Gastrocnemius medialis (tissue), 4 donors: ENCODE results near the gene PCGF6. TPM values are rescaled to one million over a fixed set of nuclear protein-coding genes. Genes with fewer than 3 reads are reported as not detected.

Experiments
- ATAC-seq, 2 donors: fragments of 150-250 bp; one replicate each; pipeline ENCODE4 v1.9.1; 2016
- DNase-seq, 2 donors: peaks; one replicate each; pipeline ENCODE4 v3.0.0-alpha.2; 2019
- H3K27ac ChIP-seq, 4 donors: fragments of 200-600 bp; sonication (generic); 1 replicate in 1 of 4; 2 replicates in 3 of 4; pipeline ENCODE4 v1.5.1; 2016 to 2018; ENCODE audit warnings: mild to moderate bottlenecking in 2 of 4, moderate library complexity in 1 of 4
- H3K27me3 ChIP-seq, 3 donors: fragments of 200-600 bp; sonication (generic) in 2 of 3; 1 replicate in 1 of 3; 2 replicates in 2 of 3; pipeline versions ENCODE4 v1.5.1 to v1.6.0; 2016 to 2019; ENCODE audit warnings: mild to moderate bottlenecking in 1 of 3, moderate library complexity in 1 of 3
- H3K36me3 ChIP-seq, 2 donors: fragments of 200-600 bp; sonication (generic) in 1 of 2; one replicate each; pipeline ENCODE4 v1.5.1; 2017 to 2018
- H3K4me1 ChIP-seq, 2 donors: fragments of 200-600 bp; sonication (generic) in 1 of 2; one replicate each; pipeline ENCODE4 v1.5.1; 2016 to 2017; ENCODE audit warnings: mild to moderate bottlenecking in 2 of 2
- H3K4me3 ChIP-seq, 4 donors: fragments of 200-600 bp; sonication (generic) in 3 of 4; 1 replicate in 1 of 4; 2 replicates in 3 of 4; pipeline ENCODE4 v1.5.1; 2016 to 2019; ENCODE audit warnings: mild to moderate bottlenecking in 2 of 4
- H3K9me3 ChIP-seq, 3 donors: fragments of 200-600 bp; sonication (generic) in 2 of 3; 1 replicate in 1 of 3; 2 replicates in 2 of 3; pipeline ENCODE4 v1.5.1; 2016 to 2019
- POLR2A ChIP-seq, 2 donors: fragments of 450-650 bp; IDR thresholded peaks; one replicate each; pipeline ENCODE4 v1.6.1; 2017; ENCODE audit warnings: antibody characterized with exemption in 2 of 2, mild to moderate bottlenecking in 2 of 2, moderate library complexity in 2 of 2
- in situ Hi-C, 4 donors: fragments of 200-750 bp; cut with MboI; loops; one replicate each; pipeline versions ENCODE4 v1.15.0 to v1.8.0; 2017; ENCODE audit warnings: low sequenced_read_pairs in 4 of 4
- intact Hi-C: fragments of 100-400 bp; cut with DNase I; formaldehyde crosslinking; loops from one replicate; pipeline ENCODE4 v1.15.1; 2023; ENCODE audit warnings: low total_unique reads
- total RNA-seq, 4 donors: library from RNA; depleted of rRNA; stranded (reverse); fragments of >200 nt; gene quantifications; one replicate each; pipeline versions ENCODE4 v1.1.0 to v1.2.3, GENCODE V29; 2016
- TF ChIP-seq, protein P1 (sequence below), 5 experiments: fragments of 450-650 bp in 3 of 5; fragments of 200-600 bp in 2 of 5; sonication (generic) in 2 of 5; IDR thresholded peaks in 4 of 5; conservative IDR thresholded peaks in 1 of 5; 1 replicate in 4 of 5; 2 replicates in 1 of 5; pipeline ENCODE4 v1.5.1; 2016 to 2019; ENCODE audit warnings: antibody characterized with exemption in 5 of 5, mild to moderate bottlenecking in 3 of 5, moderate library complexity in 3 of 5

Gene PCGF6
- total RNA-seq, 4 donors from 2014 or later: 8.9 to 16.0 (median 12.1) TPM

DNA sequence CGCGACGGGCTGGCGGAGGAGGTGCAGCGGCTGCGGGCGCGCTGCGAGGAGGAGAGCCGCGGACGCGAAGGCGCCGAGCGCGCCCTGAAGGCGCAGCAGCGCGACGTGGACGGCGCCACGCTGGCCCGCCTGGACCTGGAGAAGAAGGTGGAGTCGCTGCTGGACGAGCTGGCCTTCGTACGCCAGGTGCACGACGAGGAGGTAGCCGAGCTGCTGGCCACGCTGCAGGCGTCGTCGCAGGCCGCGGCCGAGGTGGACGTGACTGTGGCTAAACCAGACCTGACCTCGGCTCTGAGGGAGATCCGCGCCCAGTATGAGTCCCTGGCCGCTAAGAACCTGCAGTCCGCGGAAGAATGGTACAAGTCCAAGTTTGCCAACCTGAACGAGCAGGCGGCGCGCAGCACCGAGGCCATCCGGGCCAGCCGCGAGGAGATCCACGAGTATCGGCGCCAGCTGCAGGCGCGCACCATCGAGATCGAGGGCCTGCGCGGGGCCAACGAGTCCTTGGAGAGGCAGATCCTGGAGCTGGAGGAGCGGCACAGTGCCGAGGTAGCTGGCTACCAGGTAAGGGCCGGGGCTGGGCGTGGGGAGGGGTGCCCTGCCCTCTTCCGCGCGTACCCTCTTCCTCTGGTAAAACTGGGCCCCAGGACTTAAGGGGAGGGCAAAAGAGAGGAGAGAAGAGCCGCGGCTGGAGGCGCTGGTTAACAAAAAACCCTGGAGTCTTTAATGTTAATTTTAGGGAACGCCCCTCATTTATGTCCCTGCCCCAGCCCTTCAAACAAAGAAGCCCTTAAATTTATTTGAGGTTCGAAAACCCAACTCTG lies 73.0 kb downstream of the PCGF6 start:
- in situ Hi-C loops: no loop called here
- Histone ChIP-seq H3K9me3 (no peaks in the 10 kb centered on the region), H3K36me3 (no peaks in the 10 kb centered on the region), H3K27me3 (peaks cover 37 to 54% (median 47%) of the 10 kb centered on the region in 3 donors), H3K27ac (no peak overlapping the region), H3K4me3 (no peak overlapping the region), H3K4me1 (no peaks in the 10 kb centered on the region)
- no peak for ATAC-seq
- no peak for DNase-seq
- TF ChIP-seq, protein P1, sequence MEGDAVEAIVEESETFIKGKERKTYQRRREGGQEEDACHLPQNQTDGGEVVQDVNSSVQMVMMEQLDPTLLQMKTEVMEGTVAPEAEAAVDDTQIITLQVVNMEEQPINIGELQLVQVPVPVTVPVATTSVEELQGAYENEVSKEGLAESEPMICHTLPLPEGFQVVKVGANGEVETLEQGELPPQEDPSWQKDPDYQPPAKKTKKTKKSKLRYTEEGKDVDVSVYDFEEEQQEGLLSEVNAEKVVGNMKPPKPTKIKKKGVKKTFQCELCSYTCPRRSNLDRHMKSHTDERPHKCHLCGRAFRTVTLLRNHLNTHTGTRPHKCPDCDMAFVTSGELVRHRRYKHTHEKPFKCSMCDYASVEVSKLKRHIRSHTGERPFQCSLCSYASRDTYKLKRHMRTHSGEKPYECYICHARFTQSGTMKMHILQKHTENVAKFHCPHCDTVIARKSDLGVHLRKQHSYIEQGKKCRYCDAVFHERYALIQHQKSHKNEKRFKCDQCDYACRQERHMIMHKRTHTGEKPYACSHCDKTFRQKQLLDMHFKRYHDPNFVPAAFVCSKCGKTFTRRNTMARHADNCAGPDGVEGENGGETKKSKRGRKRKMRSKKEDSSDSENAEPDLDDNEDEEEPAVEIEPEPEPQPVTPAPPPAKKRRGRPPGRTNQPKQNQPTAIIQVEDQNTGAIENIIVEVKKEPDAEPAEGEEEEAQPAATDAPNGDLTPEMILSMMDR (IDR thresholded peaks at IDR 0.05 in 4 of 5, conservative IDR thresholded peaks at IDR 0.05 in 1 of 5): no peak
- TF ChIP-seq POLR2A (IDR thresholded peaks at IDR 0.05): no peak
- intact Hi-C loops: no loop called here

DNA sequence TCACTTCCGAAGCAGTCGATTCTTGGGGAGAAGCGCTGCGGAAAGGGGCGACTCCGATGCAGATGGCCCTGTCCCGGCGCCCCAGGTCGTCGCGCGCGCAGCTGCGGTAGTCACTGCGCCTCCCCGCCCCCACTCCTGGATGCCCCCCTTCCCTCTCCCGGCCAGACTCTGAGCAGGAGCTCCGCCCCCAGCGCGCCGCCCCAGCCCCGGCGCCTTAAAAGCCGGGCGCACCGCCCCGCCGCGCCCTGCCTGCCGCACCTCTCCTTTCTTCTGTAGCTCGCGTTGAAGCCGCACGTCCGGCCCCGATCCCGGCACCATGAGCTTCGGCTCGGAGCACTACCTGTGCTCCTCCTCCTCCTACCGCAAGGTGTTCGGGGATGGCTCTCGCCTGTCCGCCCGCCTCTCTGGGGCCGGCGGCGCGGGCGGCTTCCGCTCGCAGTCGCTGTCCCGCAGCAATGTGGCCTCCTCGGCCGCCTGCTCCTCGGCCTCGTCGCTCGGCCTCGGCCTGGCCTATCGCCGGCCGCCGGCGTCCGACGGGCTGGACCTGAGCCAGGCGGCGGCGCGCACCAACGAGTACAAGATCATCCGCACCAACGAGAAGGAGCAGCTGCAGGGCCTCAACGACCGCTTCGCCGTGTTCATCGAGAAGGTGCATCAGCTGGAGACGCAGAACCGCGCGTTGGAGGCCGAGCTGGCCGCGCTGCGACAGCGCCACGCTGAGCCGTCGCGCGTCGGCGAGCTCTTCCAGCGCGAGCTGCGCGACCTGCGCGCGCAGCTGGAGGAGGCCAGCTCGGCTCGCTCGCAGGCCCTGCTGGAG lies 73.8 kb downstream of the PCGF6 start, which contains the start of gene INA:
INA (plus strand) TSS at position 243 of the 817 bp plus-strand sequence; CDS start at position 317, 74 bp downstream.
- peaks cover 37 to 54% (median 47%) of the 10 kb centered on the region in 3 donors for H3K27me3 ChIP-seq
- no peak for TF ChIP-seq POLR2A (IDR thresholded peaks at IDR 0.05)
- TF ChIP-seq, protein P1 (IDR thresholded peaks at IDR 0.05 in 4 of 5, conservative IDR thresholded peaks at IDR 0.05 in 1 of 5): no peak
- no peak for ATAC-seq

DNA sequence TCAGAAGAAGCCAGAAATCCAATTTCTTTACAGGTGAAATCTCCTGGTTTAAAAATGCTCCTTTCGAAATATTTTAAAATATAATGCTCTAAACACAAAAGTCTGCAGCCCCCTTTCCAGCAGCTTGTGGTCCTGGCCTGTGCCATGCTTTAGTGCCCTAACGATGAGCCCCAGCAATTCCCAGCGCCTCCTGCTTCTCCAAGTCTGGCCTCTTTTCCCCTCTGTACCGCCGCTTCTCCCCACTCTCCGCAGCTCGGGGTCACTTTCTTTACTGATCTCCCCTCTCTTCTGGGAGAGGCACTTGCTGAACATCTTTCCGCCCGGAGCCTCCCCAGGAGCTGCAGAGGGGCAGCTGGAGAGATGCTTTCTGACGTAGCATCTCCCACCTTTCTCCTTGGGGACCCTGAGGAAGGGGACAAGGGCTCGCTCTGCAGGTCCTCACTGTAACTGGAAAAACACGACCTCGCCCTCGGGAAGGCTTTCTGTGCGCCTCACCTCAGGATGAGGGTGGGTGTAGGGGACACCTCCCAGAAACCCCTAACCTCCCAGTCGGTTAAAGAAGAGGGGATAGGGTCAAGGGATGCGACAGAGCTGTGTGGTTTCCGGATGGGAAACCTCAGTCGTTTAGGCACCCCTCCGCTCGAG lies 74.6 kb downstream of the PCGF6 start:
- intact Hi-C loops (no loop called here), in situ Hi-C loops (no loop called here)
- H3K4me1 ChIP-seq: no peaks in the 10 kb centered on the region
- DNase-seq (no peak), ATAC-seq (no peak)
- H3K36me3 ChIP-seq: no peaks in the 10 kb centered on the region
- H3K27ac ChIP-seq: no peak overlapping the region
- no peak for TF ChIP-seq POLR2A (IDR thresholded peaks at IDR 0.05)
- TF ChIP-seq, protein P1 (IDR thresholded peaks at IDR 0.05 in 4 of 5, conservative IDR thresholded peaks at IDR 0.05 in 1 of 5): no peak
- H3K9me3 ChIP-seq: no peaks in the 10 kb centered on the region
- H3K4me3 ChIP-seq: peak overlapping the region in 1 of 4 donors; percentile 19
- peaks cover 37 to 50% (median 42%) of the 10 kb centered on the region in 3 donors for H3K27me3 ChIP-seq

More for the DNA sequence above, 73.8 kb downstream of the PCGF6 start, which contains the start of gene INA:
- no peak for DNase-seq
- Histone ChIP-seq H3K36me3 (no peaks in the 10 kb centered on the region), H3K4me3 (peak within 1 kb of the TSS in 1 of 4 donors; percentile 19), H3K27ac (no peak within 1 kb of the TSS), H3K4me1 (no peaks in the 10 kb centered on the region), H3K9me3 (no peaks in the 10 kb centered on the region)
- in situ Hi-C loops (no loop called here), intact Hi-C loops (no loop called here)

DNA sequence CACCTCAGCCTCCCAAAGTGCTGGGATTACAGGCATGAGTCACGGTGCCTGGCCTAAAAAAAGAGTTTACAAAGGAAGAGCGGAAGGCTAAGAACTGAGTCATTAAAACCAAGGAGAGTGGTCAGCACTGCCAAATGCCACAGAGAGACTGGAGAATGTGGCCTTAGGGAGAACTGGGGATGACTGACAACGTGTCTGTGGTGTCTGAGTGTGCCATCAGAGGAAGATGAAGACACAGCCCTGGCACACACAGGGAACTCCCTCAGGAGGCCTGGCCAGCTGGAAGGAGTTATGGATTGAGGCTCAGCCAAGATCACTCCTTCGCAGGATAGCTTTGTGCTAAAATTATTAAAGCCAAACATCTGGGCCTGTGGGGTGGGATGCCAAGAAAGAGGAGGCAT lies 77.9 kb downstream of the PCGF6 start:
- Histone ChIP-seq H3K4me3 (no peak overlapping the region), H3K36me3 (no peaks in the 10 kb centered on the region), H3K27ac (no peak overlapping the region), H3K27me3 (peaks cover 24 to 31% (median 27%) of the 10 kb centered on the region in 3 donors), H3K4me1 (no peaks in the 10 kb centered on the region), H3K9me3 (no peaks in the 10 kb centered on the region)
- intact Hi-C loops (no loop called here), in situ Hi-C loops (no loop called here)
- ATAC-seq (peak; percentile 55 to 80), DNase-seq (peak; percentile 7 to 37)
- TF ChIP-seq, protein P1 (IDR thresholded peaks at IDR 0.05 in 4 of 5, conservative IDR thresholded peaks at IDR 0.05 in 1 of 5): no peak
- TF ChIP-seq POLR2A (IDR thresholded peaks at IDR 0.05): no peak
